Muscle of leg (tissue), 11 donors: ENCODE results near the gene GPRIN1. TPM values are rescaled to one million over a fixed set of nuclear protein-coding genes. Genes with fewer than 3 reads are reported as not detected.

Source experiments
- DNase-seq: peaks from one replicate; pipeline ENCODE4 v3.0.0; 2013
- H3K27ac ChIP-seq: one replicate; pipeline ENCODE4 v1.5.1; 2013; ENCODE audit warnings: mild to moderate bottlenecking, low read length, control low read depth
- H3K27me3 ChIP-seq: one replicate; pipeline ENCODE4 v1.6.1; 2013; ENCODE audit warnings: low read length; ENCODE audit not compliant: control insufficient read depth, insufficient read depth
- H3K36me3 ChIP-seq: one replicate; pipeline ENCODE4 v1.6.1; 2013; ENCODE audit warnings: low read length; ENCODE audit not compliant: control insufficient read depth, insufficient read depth
- H3K4me1 ChIP-seq: one replicate; pipeline ENCODE4 v1.6.1; 2013; ENCODE audit warnings: low read length; ENCODE audit not compliant: control insufficient read depth, insufficient read depth
- H3K4me3 ChIP-seq: one replicate; pipeline ENCODE4 v1.5.1; 2013; ENCODE audit warnings: low read length, control low read depth
- H3K9me3 ChIP-seq: replicated peaks from 2 replicates; pipeline ENCODE4 v1.6.1; 2013; ENCODE audit warnings: low read depth, low read length; ENCODE audit not compliant: control insufficient read depth
- WGBS: methylation state at CpG from one replicate; pipeline ENCODE4 v1.1.5; 2013; ENCODE audit warnings: missing lambda C conversion rate; ENCODE audit not compliant: insufficient coverage; 5-methylcytosine and 5-hydroxymethylcytosine counted together
- polyA plus RNA-seq, 8 donors: library from polyadenylated mRNA; unstranded; fragments of 120-200 nt; gene quantifications; one replicate each; pipeline versions ENCODE4 v1.2.1 to v1.2.3, GENCODE V29; 2013; ENCODE audit warnings: inconsistent platforms in 1 of 8, low replicate concordance in 1 of 8; ENCODE audit not compliant: insufficient read length in 8 of 8, insufficient read depth in 1 of 8
- total RNA-seq: library from RNA; stranded (reverse); fragments of 120-200 nt; gene quantifications from one replicate; pipeline ENCODE4 v1.2.4, GENCODE V29; 2013

The GPRIN1 gene
- total and polyA plus RNA-seq, 9 donors: 0.49 to 2.8 (median 0.74) TPM

- Histone ChIP-seq H3K4me3 (no peak overlapping the region), H3K4me1 (peaks cover 56% of the 10 kb centered on the region), H3K9me3 (no peaks in the 10 kb centered on the region), H3K27ac (no peak overlapping the region), H3K27me3 (no peaks in the 10 kb centered on the region), H3K36me3 (peaks cover 27% of the 10 kb centered on the region)
- 60% methylated on average over 8 of the region's 8 CpGs for WGBS
- peak; percentile 45 for DNase-seq
Measured at GRCh38 chr5:176650354-176650884, 40.5 kb upstream of the GPRIN1 start.

- H3K4me3 ChIP-seq: peak overlapping the region; percentile 70
- no peaks in the 10 kb centered on the region for H3K27me3 ChIP-seq
- H3K36me3 ChIP-seq: peaks cover 11% of the 10 kb centered on the region
- H3K9me3 ChIP-seq: no peaks in the 10 kb centered on the region
- WGBS: 75% methylated on average over 10 of the region's 15 CpGs
- H3K27ac ChIP-seq: peak overlapping the region; percentile 47
- DNase-seq: no peak
- H3K4me1 ChIP-seq: peaks cover 50% of the 10 kb centered on the region
Measured at GRCh38 chr5:176648474-176649194, 38.7 kb upstream of the GPRIN1 start.

GRCh38 chr5:176647843-176648473 lies 38.0 kb upstream of the GPRIN1 start:
- Histone ChIP-seq H3K27ac (peak overlapping the region; percentile 47), H3K27me3 (no peaks in the 10 kb centered on the region), H3K36me3 (peaks cover 5% of the 10 kb centered on the region), H3K4me1 (peaks cover 45% of the 10 kb centered on the region), H3K9me3 (no peaks in the 10 kb centered on the region), H3K4me3 (peak overlapping the region; percentile 70)
- peak; percentile 57 for DNase-seq
- WGBS: 12% methylated on average over 7 of the region's 20 CpGs

GRCh38 chr5:176647030-176647842 lies 37.3 kb upstream of the GPRIN1 start, which contains the start of gene TSPAN17:
Gene TSPAN17, plus strand, starts transcription at chr5:176647484. Its CDS starts 132 bp downstream, at chr5:176647616.
- H3K36me3 ChIP-seq: no peaks in the 10 kb centered on the region
- WGBS: under 1% methylated on average over 56 of the region's 63 CpGs
- H3K27me3 ChIP-seq: no peaks in the 10 kb centered on the region
- H3K9me3 ChIP-seq: no peaks in the 10 kb centered on the region
- H3K4me1 ChIP-seq: peaks cover 41% of the 10 kb centered on the region
- peak; percentile 99 for DNase-seq
- peak within 1 kb of the TSS; percentile 78 for H3K27ac ChIP-seq
- H3K4me3 ChIP-seq: peak within 1 kb of the TSS; percentile 70

GRCh38 chr5:176646707-176647029 lies 36.7 kb upstream of the GPRIN1 start:
- DNase-seq: no peak
- Histone ChIP-seq H3K27me3 (no peaks in the 10 kb centered on the region), H3K36me3 (no peaks in the 10 kb centered on the region), H3K9me3 (no peaks in the 10 kb centered on the region), H3K27ac (peak overlapping the region; percentile 78), H3K4me3 (peak overlapping the region; percentile 38), H3K4me1 (peaks cover 38% of the 10 kb centered on the region)
- 21% methylated on average over 11 of the region's 11 CpGs for WGBS

GRCh38 chr5:176646049-176646706 lies 36.2 kb upstream of the GPRIN1 start:
- H3K4me3 ChIP-seq: no peak overlapping the region
- peak overlapping the region; percentile 78 for H3K27ac ChIP-seq
- H3K27me3 ChIP-seq: no peaks in the 10 kb centered on the region
- H3K4me1 ChIP-seq: peaks cover 33% of the 10 kb centered on the region
- H3K9me3 ChIP-seq: no peaks in the 10 kb centered on the region
- no peaks in the 10 kb centered on the region for H3K36me3 ChIP-seq
- DNase-seq: no peak
- WGBS: 95% methylated on average over 2 of the region's 7 CpGs

- Histone ChIP-seq H3K9me3 (no peaks in the 10 kb centered on the region), H3K27me3 (no peaks in the 10 kb centered on the region), H3K4me1 (peaks cover 23% of the 10 kb centered on the region), H3K4me3 (no peak overlapping the region), H3K36me3 (no peaks in the 10 kb centered on the region), H3K27ac (no peak overlapping the region)
- WGBS: 82% methylated on average over 14 of the region's 22 CpGs
- no peak for DNase-seq
Measured at GRCh38 chr5:176644878-176645670, 35.1 kb upstream of the GPRIN1 start.

- Histone ChIP-seq H3K36me3 (no peaks in the 10 kb centered on the region), H3K4me1 (peaks cover 26% of the 10 kb centered on the region), H3K27me3 (no peaks in the 10 kb centered on the region), H3K27ac (no peak overlapping the region), H3K9me3 (no peaks in the 10 kb centered on the region), H3K4me3 (no peak overlapping the region)
- 34% methylated on average over 4 of the region's 9 CpGs for WGBS
- no peak for DNase-seq
Measured at GRCh38 chr5:176644294-176644693, 34.3 kb upstream of the GPRIN1 start.

- 68% methylated on average over 5 of the region's 11 CpGs for WGBS
- Histone ChIP-seq H3K27ac (no peak overlapping the region), H3K4me1 (peaks cover 24% of the 10 kb centered on the region), H3K36me3 (no peaks in the 10 kb centered on the region), H3K9me3 (no peaks in the 10 kb centered on the region), H3K27me3 (no peaks in the 10 kb centered on the region), H3K4me3 (no peak overlapping the region)
- DNase-seq: no peak
Measured at GRCh38 chr5:176643491-176644219, 33.7 kb upstream of the GPRIN1 start.
